Spleen (tissue), 11 donors: ENCODE results near the gene FTO. TPM values are rescaled to one million over a fixed set of nuclear protein-coding genes. Genes with fewer than 3 reads are reported as not detected.

Experiments used
- DNase-seq: peaks from one replicate; pipeline ENCODE4 v3.0.0-alpha.2; 2020
- H3K27ac ChIP-seq, 8 donors: fragments of 200-600 bp; sonication (generic) in 7 of 8; 1 replicate in 4 of 8; 2 replicates in 4 of 8; pipeline versions ENCODE4 v1.5.0 to v1.8.0; 2016 to 2021; ENCODE audit warnings: inconsistent platforms in 4 of 8, mild to moderate bottlenecking in 4 of 8, moderate library complexity in 1 of 8
- H3K27me3 ChIP-seq, 7 donors: fragments of 200-600 bp; sonication (generic) in 6 of 7; replicated peaks in 1 of 7; 1 replicate in 4 of 7; 2 replicates in 3 of 7; pipeline versions ENCODE4 v1.5.0 to v1.8.0; 2016 to 2021; ENCODE audit warnings: inconsistent platforms in 3 of 7, mild to moderate bottlenecking in 1 of 7
- H3K36me3 ChIP-seq, 6 donors: fragments of 200-600 bp; sonication (generic) in 5 of 6; 1 replicate in 4 of 6; 2 replicates in 2 of 6; pipeline versions ENCODE4 v1.5.0 to v1.8.0; 2016 to 2021; ENCODE audit warnings: inconsistent platforms in 2 of 6
- H3K4me1 ChIP-seq, 6 donors: fragments of 200-600 bp; sonication (generic) in 5 of 6; 1 replicate in 3 of 6; 2 replicates in 3 of 6; pipeline versions ENCODE4 v1.5.0 to v1.8.0; 2016 to 2021; ENCODE audit warnings: inconsistent platforms in 3 of 6
- H3K4me3 ChIP-seq, 8 donors: fragments of 200-600 bp; sonication (generic) in 7 of 8; 1 replicate in 4 of 8; 2 replicates in 4 of 8; pipeline versions ENCODE4 v1.5.0 to v1.8.0; 2016 to 2021; ENCODE audit warnings: inconsistent platforms in 4 of 8, mild to moderate bottlenecking in 4 of 8, moderate library complexity in 2 of 8
- H3K9me3 ChIP-seq, 8 donors: fragments of 200-600 bp; sonication (generic) in 7 of 8; 1 replicate in 4 of 8; 2 replicates in 4 of 8; pipeline versions ENCODE4 v1.5.0 to v1.8.0; 2016 to 2021; ENCODE audit warnings: inconsistent platforms in 4 of 8
- CTCF ChIP-seq, 11 experiments: fragments of 200-600 bp in 7 of 11; fragments of 450-650 bp in 4 of 11; sonication (generic) in 4 of 11; IDR thresholded peaks in 8 of 11; conservative IDR thresholded peaks in 3 of 11; 1 replicate in 7 of 11; 2 replicates in 4 of 11; pipeline versions ENCODE4 v1.4.0 to v1.8.0; 2016 to 2021; ENCODE audit warnings: antibody characterized with exemption in 11 of 11, inconsistent platforms in 4 of 11, mild to moderate bottlenecking in 1 of 11
- POLR2A ChIP-seq, 3 donors: fragments of 450-650 bp; IDR thresholded peaks; one replicate each; pipeline ENCODE4 v1.5.1; 2017; ENCODE audit warnings: antibody characterized with exemption in 3 of 3, mild to moderate bottlenecking in 1 of 3
- POLR2AphosphoS5 ChIP-seq, 3 donors: sonication (generic); formaldehyde crosslinking; IDR thresholded peaks; one replicate each; pipeline ENCODE4 v1.5.1; 2017; ENCODE audit warnings: antibody characterized with exemption in 3 of 3
- WGBS, 5 donors: extraction: QIAGEN DNeasy Blood & Tissue Kit in 3 of 5; methylation state at CpG; one replicate each; pipeline versions ENCODE4 v1.1.5 to v1.1.7; 2013 to 2018; 5-methylcytosine and 5-hydroxymethylcytosine counted together
- intact Hi-C: fragments of 100-400 bp; cut with DNase I; formaldehyde crosslinking; loops from one replicate; pipeline ENCODE4 v1.15.0; 2023; ENCODE audit warnings: low total_unique reads
- polyA plus RNA-seq, 3 donors: library from polyadenylated mRNA; stranded (reverse); fragments of 200-250 nt; gene quantifications; one replicate each; pipeline ENCODE4 v1.2.1, GENCODE V29; 2013
- total RNA-seq, 7 donors: library from RNA; depleted of rRNA in 3 of 7; stranded (reverse); fragments of >200 nt in 3 of 7; fragmentation: NEBNext Ultra II Directional in 4 of 7; extraction: Animal tissue kit (Norgen Biotek cat#: 25700) in 4 of 7; gene quantifications; one replicate each; pipeline versions ENCODE4 v1.1.0 to v1.2.1, GENCODE V29; 2016 to 2021
- donor health status: healthy with polysubstance abuse.
- donor health status: DM: no; HTN: no; CAD: no; lungs with moderate emphysema.
- donor health status: DM: no; HTN: no; CAD: no.
- donor health status: Bipolar disorder and iron deficiency.
- donor health status: healthy.
- donor health status: DM: no; HTN: no; CAD: no.
- donor health status: DM: yes; HTN: yes; CAD: no.

FTO gene
- total and polyA plus RNA-seq, 10 donors, result 6.8 to 89.8 (median 68.4) TPM

GRCh38 chr16:54142787-54143186, 438.8 kb downstream of the FTO start:
- peaks cover 0 to 11% (median 0%) of the 10 kb centered on the region in 7 donors for H3K27me3 ChIP-seq
- intact Hi-C loops, result no loop called here
- no peaks in the 10 kb centered on the region for H3K36me3 ChIP-seq
- no peak overlapping the region for H3K4me3 ChIP-seq
- 76 to 89% (median 84%) methylated on average over 4 of the region's 4 CpGs for whole genome bisulfite sequencing, 5 donors
- H3K27ac ChIP-seq, result no peak overlapping the region
- peaks cover 0 to 3% (median 0%) of the 10 kb centered on the region in 8 donors for H3K9me3 ChIP-seq
- TF ChIP-seq POLR2A (IDR thresholded peaks at IDR 0.05), result no peak
- no peaks in the 10 kb centered on the region for H3K4me1 ChIP-seq
- no peak for DNase-seq

GRCh38 chr16:54143410-54143809, 439.5 kb downstream of the FTO start:
- Histone ChIP-seq H3K36me3 (no peaks in the 10 kb centered on the region), H3K27me3 (peaks cover 0 to 11% (median 0%) of the 10 kb centered on the region in 7 donors), H3K9me3 (no peaks in the 10 kb centered on the region), H3K4me3 (no peak overlapping the region), H3K4me1 (no peaks in the 10 kb centered on the region), H3K27ac (no peak overlapping the region)
- TF ChIP-seq POLR2A (IDR thresholded peaks at IDR 0.05) (no peak), POLR2AphosphoS5 (IDR thresholded peaks at IDR 0.05) (no peak)
- intact Hi-C loops, result no loop called here
- 81 to 84% (median 83%) methylated on average over 4 of the region's 4 CpGs for WGBS, 5 donors
- DNase-seq, result no peak

- no peak for DNase-seq
- Histone ChIP-seq H3K27me3 (peaks cover 0 to 11% (median 0%) of the 10 kb centered on the region in 7 donors), H3K9me3 (no peaks in the 10 kb centered on the region), H3K4me3 (no peak overlapping the region), H3K36me3 (no peaks in the 10 kb centered on the region), H3K4me1 (no peaks in the 10 kb centered on the region), H3K27ac (no peak overlapping the region)
- intact Hi-C loops, result no loop called here
- WGBS, 5 donors, result 30 to 37% (median 31%) methylated on average over 13 of the region's 13 CpGs
- TF ChIP-seq POLR2AphosphoS5 (IDR thresholded peaks at IDR 0.05), result no peak
Measured at GRCh38 chr16:54143934-54144571, 440.1 kb downstream of the FTO start.

- intact Hi-C loops, result no loop called here
- Histone ChIP-seq H3K36me3 (no peaks in the 10 kb centered on the region), H3K4me1 (no peaks in the 10 kb centered on the region), H3K9me3 (no peaks in the 10 kb centered on the region), H3K4me3 (no peak overlapping the region), H3K27me3 (peaks cover 0 to 11% (median 0%) of the 10 kb centered on the region in 7 donors), H3K27ac (no peak overlapping the region)
- 72 to 88% (median 75%) methylated on average over 7 of the region's 7 CpGs for WGBS, 5 donors
- no peak for DNase-seq
- TF ChIP-seq POLR2AphosphoS5 (IDR thresholded peaks at IDR 0.05) (no peak), POLR2A (IDR thresholded peaks at IDR 0.05) (no peak), CTCF (IDR thresholded peaks at IDR 0.05 in 8 of 11, conservative IDR thresholded peaks at IDR 0.05 in 3 of 11) (no peak)
Measured at GRCh38 chr16:54144572-54144947, 440.6 kb downstream of the FTO start.

GRCh38 chr16:54145881-54146280, 441.9 kb downstream of the FTO start:
- no peak for DNase-seq
- intact Hi-C loops, result no loop called here
- Histone ChIP-seq H3K9me3 (no peaks in the 10 kb centered on the region), H3K27me3 (peaks cover 0 to 11% (median 0%) of the 10 kb centered on the region in 7 donors), H3K4me3 (no peak overlapping the region), H3K27ac (no peak overlapping the region), H3K36me3 (no peaks in the 10 kb centered on the region), H3K4me1 (no peaks in the 10 kb centered on the region)
- no peak for TF ChIP-seq POLR2A (IDR thresholded peaks at IDR 0.05)
- 70 to 90% (median 80%) methylated on average over 4 of the region's 4 CpGs for WGBS, 5 donors

GRCh38 chr16:54148974-54149373, 445.0 kb downstream of the FTO start:
- no peak for TF ChIP-seq POLR2AphosphoS5 (IDR thresholded peaks at IDR 0.05)
- no peak for TF ChIP-seq CTCF (IDR thresholded peaks at IDR 0.05 in 8 of 11, conservative IDR thresholded peaks at IDR 0.05 in 3 of 11)
- no peak for TF ChIP-seq POLR2A (IDR thresholded peaks at IDR 0.05)
- WGBS, 5 donors, result 90 to 97% (median 93%) methylated on average over 4 of the region's 4 CpGs
- Histone ChIP-seq H3K27ac (no peak overlapping the region), H3K4me3 (no peak overlapping the region), H3K9me3 (no peaks in the 10 kb centered on the region), H3K36me3 (no peaks in the 10 kb centered on the region), H3K27me3 (no peaks in the 10 kb centered on the region), H3K4me1 (no peaks in the 10 kb centered on the region)
- DNase-seq, result no peak
- intact Hi-C loops, result no loop called here
